Measurements from ENCODE around the gene MDH1. TPM values are rescaled to one million over a fixed set of nuclear protein-coding genes. Genes with fewer than 3 reads are reported as not detected.
A peak's percentile ranks its signal among the peaks of the same experiment; 100 is the strongest.

MDH1 gene
- total RNA-seq, 4 donors from 2014 or later = 152 to 266 (median 192) TPM

- DNase-seq (ENCODE audit: low spot score) = no peak
- no peak for ATAC-seq (ENCODE audit: low FRiP score)
- no peak for TF ChIP-seq CTCF (IDR thresholded peaks at IDR 0.05)
Observed at GRCh38 chr2:63576546-63576945, 12.2 kb upstream of the MDH1 start.

- no peak for TF ChIP-seq CTCF (IDR thresholded peaks at IDR 0.05)
- ATAC-seq (ENCODE audit: low FRiP score) (no peak), DNase-seq (ENCODE audit: low spot score) (no peak)
Observed at GRCh38 chr2:63578767-63579166, 10.0 kb upstream of the MDH1 start.

GRCh38 chr2:63580651-63581297, 8.0 kb upstream of the MDH1 start:
- DNase-seq (ENCODE audit: low spot score) = no peak
- ATAC-seq (ENCODE audit: low FRiP score) = no peak
- no peak for TF ChIP-seq CTCF (IDR thresholded peaks at IDR 0.05)

GRCh38 chr2:63581298-63581961, 7.3 kb upstream of the MDH1 start:
- peak; percentile 93 for ATAC-seq (ENCODE audit: low FRiP score)
- TF ChIP-seq CTCF (IDR thresholded peaks at IDR 0.05) = no peak
- no peak for DNase-seq (ENCODE audit: low spot score)

- ATAC-seq (ENCODE audit: low FRiP score) (no peak), DNase-seq (ENCODE audit: low spot score) (no peak)
- TF ChIP-seq CTCF (IDR thresholded peaks at IDR 0.05) = no peak
Observed at GRCh38 chr2:63582873-63583272, 5.9 kb upstream of the MDH1 start.

GRCh38 chr2:63587814-63588384, 864 bp upstream of the MDH1 start:
- DNase-seq (ENCODE audit: low spot score) (no peak), ATAC-seq (ENCODE audit: low FRiP score) (peak; percentile 28)
- no peak for TF ChIP-seq CTCF (IDR thresholded peaks at IDR 0.05)

Measured in omental fat pad (tissue), 4 donors.